Measurements from ENCODE around the gene SYT7.
"Not testable (repeated sequence)": the region's sequence is repeated elsewhere in the genome, so short reads cannot be mapped to it uniquely, and the experiment has no call there.

The SYT7 gene

DNA sequence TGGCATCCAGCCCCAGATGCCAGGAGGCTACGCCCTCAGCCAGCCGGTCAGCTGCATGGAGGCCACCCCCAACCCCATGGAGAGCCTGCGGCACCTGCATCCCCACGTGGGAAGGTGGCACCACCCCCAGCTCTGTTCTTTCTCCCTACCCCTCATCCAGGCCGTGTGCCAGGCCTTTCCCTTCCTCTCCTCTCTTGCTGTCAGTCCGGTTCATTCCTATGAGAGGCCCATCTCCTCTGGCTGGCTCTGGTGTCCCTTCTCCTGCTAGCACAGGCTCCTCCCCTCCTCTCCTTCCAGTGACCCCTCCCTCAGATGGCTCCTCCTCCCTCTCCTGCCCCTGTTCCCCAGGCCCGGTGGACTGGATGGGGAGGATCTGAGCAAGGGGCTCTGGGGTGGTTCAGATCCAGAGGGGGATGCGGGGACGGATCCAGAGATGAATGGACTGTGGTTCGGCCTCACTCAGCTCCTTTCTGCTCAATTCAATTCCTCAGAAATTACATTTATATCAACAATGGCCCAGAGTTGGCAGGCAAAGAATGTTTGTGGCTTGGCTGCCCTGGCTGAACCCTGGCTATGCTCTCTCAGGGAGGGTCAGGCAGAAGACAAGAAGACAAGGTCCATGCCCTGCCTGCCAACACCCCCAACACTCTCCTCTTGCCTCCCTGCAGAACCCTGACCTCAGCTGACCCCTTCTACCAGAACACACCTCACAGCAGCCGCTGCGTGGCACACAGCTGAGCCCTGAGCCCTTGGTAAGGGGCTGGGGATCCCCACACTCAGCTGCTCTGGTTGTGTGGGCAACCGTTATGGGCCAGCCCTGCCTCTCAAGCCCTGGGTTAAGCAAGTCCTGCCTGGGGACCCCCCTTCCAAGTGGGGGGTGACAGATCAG, 90.8 kb downstream of the SYT7 start:
- peak; percentile 51 for DNase-seq

DNA sequence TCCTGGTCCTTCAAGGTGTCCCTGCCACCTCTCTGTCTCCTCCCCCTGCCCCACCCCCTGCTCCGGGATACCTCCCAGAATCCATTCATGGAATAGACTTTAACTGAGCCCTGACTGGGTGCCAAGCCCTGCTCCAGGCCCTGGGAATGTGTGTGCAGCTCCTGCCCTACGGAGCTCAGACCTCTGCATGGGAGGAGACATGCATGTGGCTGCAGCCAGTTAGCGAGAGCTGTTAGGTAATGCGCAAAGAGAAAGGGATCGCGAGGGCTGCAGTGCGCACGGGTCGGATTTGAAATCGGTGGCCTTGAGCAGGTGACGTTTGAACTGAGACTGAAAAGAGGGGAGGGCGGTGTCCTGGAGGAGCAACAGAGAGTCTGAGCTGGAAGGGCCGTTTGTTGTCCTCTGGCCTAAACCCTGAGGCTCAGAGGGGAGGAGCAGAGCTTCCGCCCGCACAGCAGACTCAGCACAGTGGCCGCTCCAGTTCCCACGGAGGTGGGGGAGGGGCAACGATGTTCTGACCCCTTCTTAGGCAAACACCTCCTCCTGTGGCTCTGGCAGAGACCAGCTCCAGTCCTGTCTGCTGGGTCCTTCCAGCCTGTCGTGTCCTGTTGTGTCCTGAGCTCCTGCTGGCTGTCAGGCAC, 92.1 kb downstream of the SYT7 start:
- DNase-seq: peak; percentile 67

DNA sequence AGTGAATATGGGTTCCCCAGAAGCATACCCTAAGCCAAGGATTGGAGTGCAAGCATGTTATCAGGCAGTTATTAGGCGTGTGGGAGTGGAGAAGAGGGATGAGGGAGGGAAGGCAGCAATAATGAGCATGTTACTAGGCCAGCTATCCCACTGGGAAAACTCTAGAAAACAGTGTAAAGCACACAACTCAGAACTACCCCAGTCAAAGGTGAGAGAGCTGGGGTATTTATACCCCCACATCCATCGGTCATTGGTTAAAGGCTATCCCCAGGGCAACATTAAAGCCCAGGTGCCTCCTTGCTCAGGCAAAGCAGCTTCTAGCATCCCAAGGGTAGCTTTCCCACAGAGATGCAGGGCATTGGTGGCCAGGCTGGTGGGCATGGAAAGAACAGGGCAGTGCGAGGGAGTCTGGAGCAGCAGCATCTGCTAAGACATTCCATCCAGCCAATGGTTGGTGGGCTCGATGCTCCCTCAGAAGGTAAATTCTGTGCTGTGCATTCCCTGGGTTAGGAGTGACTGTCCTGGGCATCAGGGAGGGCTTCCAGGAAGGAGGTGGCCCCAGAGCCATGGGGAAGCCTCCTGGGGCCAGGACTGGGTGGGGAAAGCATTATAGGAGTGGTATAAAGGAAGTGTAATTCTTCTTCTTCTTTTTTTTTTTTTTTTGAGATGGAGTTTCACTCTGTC, 93.4 kb downstream of the SYT7 start:
- no peak for DNase-seq

DNA sequence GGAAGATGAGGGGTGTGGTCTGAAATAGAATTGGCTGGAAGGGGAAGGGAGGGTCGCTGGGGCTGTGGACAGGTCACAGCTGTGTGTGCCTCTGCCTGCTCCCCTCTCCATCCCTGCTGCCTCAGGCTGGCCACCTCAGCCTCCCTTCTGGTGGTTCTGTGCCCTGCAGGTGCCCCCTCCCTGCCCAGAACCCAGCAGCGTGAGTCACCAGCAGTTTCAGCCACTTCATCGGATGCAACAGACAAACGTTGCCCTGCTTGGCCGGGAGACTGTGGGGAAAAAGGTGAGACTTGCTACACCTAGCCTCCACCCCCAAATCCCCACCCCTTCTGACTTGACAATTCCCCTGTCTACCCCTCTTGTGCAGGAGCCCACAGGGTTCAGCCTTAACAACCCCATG, 94.1 kb downstream of the SYT7 start:
- DNase-seq: no peak

DNA sequence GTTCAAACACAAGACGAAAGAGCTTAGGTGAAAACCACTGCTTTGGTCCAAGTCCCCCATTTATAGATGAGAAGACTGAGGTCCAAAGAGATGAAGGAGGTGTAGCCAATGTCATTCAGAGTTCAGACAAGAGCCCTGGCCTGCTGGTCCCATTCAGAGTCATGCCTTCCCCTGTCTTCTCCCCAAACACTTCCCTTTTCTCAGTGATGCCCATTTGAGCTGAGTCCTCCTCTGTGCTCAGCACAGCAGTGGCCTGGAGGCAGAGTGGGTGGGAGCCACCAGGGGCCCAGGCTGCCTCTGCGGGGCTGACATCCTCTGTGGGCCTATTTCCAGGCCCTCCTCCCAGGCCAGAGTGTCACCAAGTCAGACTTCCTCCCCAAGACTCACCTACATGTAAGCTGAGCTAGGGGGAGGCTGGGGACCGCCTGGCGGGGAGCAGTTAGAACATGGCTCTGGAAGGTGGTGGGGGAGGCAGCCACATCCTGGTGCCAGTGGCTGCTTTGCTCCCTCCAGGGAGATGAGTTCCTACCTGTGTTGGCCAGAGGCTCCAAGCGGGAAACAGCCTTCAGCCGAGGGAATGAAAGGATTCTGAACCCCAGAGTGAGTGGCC, 94.8 kb downstream of the SYT7 start:
- no peak for DNase-seq

DNA sequence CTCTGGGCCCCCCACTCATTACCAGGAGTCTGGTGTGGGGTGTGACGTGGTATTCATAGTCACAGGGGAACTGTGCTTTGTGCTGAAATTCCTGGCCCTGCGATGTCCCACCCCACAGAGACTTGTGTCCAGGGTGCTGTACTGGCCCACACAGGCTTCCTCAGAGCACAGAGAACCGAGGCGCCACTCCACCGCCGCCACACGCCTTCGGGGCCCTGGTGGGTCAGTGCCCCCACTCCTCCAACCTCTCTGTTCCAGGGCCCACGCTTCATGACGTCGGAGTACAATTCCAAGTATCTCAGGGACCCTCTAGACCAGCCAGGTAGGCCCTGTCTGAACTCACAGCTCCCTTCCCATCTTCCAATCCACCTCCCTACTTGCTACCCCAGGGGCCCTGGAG, 95.8 kb downstream of the SYT7 start:
- DNase-seq: no peak

DNA sequence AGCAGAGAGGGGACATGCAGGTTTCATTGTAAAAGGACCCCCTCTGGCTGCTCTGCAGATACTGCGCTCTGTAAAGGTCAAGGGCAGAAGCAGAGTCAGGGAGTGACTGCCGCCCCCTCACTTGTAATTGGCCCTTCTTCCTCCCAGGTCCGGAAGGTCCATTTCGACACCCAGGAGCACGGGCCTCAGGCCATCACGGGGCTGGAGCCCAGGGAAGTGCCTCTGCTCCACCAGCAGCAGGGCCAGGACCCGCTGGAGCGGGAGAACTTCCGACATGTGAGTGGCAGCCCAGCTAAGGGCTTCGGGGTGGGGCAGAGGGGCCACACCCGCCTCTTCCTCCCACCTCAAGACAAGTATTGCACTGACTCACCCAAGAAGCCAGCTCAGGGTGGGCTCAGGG, 96.3 kb downstream of the SYT7 start:
- no peak for DNase-seq

DNA sequence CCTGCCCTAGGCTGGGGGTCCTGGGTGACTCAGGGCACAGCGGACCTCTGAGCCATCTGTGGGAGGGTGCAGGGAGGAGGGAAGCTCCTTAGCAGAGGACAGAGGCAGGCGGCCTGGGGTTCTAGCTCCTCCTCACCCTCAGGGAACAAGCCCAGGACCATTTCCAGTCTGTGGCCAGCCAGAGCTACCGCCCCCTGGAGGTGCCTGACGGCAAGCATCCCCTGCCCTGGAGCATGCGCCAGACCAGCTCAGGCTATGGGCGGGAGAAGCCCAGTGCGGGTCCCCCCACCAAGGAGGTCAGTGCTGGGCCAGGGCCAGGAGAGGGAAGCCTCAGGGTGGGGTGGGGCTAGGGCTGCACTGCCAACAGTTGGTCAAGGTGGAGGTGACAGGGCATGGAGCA, 98.4 kb downstream of the SYT7 start:
- DNase-seq: no peak

DNA sequence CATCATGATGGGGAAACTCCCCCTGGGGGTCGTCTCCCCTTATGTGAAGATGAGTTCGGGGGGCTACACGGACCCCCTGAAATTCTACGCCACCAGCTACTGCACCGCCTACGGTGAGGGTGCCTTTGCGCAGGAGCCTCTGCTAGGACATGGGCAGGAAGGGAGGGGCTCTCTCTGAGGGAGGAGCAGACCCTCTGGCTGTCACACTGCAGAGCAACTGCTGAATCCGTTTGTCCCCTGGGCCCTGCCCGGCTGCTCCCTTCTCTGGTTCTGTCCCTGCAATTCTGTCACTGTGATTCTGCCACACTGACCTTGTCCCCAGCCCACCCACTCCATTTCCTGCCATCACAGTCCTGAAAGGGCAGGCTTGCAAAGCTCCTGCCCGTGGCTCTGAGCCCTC, 99.1 kb downstream of the SYT7 start:
- no peak for DNase-seq

DNA sequence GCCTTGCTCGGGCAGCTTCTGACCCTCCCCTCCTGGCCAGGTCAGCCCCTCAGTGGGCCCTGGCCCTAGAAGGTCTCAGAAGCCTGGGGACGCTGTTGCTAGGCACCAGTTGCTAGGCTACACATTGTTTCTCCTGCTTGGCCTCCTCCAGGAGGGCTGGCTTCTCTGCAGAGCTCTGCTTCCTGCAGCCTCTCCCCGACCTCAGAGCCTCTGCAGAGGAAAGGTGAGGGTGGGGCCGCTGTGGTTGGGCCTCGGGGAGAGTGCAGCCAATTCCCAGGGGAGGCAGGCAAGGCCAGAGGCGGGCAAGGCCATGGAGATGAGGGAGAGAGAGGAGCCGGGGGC, 99.9 kb downstream of the SYT7 start:
- peak; percentile 71 for DNase-seq

DNA sequence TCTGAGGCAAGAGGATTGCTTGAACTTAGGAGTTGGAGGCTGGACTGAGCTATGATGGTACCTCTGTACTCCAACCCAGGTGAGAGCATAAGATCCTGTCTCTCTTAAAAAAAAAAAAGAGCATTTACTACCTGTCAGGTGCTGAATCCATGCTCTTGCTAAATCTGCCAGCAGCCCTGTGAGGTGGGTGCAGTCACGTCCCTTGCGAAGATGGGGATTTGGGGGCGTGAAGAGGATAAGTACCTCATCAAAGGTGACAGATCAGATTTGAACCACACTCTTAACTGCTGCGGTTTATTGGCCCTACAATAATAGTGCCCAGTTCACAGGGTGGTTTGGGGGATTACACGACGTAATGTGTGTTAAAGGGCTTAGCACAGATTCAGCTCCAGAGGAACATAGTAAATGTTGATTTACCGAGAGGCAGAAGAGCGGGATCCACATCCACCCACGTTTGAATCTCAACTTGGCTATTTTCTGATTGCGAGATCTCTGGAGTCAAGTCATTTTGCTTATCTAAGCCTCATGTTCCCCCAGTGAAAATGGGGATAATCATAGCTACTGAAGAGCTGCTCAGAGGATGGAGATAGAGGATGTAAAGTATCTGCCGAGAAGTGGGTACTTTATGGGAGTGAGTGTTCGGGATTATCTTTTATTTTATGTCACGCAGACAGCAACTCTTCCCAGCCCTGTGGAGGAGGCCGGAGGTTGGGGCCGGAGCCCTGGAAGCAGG, 100.4 kb downstream of the SYT7 start:
- DNase-seq: no peak

DNA sequence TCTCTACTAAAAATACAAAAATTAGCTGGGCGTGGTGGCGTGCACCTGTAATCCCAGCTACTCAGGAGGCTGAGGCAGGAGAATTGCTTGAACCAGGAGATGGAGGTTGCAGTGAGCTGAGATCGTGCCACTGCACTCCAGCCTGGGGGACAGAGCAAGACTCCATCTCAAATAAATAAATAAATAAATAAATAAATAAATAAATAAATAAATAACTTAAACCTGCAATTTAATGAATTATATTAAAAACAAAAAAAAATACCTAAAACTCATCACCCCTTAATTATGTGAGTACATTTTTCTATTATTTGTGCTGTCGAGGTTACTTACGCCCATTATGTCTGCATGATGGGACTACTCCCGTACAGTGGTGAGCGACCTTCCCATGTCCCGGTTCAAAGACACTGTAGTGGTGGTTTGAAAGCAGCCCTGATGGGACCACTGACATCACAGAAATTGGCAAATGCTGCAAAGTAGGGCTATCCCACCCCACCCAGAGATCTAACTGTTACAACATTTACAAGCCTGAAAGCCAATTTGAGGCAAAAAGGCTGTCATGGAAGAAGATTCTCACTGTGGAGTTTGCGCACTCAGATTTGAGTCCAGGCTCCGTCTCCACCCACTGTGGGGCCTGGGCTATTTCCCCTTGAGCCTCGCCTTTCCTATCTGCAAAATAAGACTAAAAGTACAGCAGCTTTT, 101.4 kb downstream of the SYT7 start:
- not testable (repeated sequence) for DNase-seq

DNA sequence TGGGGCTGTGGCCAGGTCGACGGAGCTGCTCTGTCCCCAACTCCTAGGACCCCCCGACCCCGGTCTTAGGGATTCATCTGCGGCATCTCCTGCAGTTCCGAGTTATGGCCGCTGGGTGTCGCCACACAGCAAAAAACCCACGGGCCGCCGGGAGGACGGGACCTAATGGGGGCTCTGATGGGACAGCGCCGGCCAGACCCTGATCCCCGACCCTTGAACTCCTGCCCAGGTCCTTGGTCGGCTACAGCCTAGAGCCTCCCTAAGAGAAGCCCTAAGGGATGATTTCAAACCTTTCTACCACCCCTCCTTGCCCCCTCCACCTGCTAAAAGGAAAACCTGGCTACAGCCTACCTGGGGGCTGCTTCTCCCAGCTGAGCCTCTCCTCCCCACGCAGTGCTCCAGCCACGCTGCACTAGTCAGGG, 103.1 kb downstream of the SYT7 start:
- peak; percentile 63 for DNase-seq

DNA sequence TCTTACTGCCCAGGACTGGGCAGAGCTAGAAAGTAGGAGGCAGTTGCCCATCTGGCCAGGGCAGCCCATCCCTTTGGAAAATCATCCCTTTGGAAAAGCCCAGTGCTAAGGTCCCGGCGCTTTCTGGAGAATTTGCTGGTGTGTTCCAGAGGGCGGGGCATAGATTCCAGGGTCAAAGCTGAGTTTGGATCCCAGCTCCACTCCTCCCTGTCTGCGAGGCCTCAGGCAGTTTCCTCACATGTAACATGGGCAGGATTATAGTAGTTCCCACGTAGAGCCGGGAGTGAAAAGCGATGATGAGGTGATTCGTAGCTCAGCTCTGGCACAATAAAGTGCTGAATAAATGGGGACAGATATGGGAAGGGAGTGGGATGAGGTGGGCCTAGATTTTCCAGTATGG, 103.8 kb downstream of the SYT7 start:
- DNase-seq: no peak

DNA sequence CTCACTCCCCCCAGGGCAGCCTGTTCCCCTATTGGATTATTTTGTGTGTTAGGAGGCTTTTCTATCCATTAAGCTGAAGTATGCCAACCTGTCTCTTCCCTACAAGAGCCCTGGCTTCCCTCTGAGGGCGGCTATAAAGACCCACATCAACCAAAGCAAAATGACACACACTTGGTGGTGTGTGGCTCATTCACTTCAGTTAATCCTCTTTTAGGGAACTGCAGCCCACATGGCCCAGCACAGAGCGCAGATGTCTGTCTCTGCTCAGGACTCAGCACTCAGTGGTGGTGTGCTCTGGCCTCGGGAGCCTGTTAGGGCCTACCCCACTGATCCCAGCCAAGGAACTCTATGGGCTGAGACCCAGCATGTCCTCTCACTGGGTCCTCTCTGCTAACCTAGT, 104.5 kb downstream of the SYT7 start:
- no peak for DNase-seq

DNA sequence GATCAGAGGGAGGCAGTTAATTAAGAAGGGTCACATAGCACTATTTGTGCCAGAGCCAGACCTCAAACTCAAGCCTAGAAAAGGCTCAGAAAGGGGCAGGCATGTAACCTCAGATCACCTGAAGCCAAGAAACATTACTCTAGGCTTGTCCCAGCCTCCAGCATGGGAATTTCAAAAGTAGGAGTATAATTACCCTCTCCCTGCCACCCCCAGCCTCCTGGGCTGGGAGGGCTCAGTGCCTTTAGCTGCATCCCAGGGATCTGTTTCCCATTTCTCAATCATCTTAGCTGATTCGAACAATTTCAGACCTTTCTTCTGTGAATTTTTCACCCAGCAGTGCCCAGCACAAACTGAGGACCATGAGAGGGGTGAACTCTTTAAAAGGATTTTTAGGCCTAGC, 105.4 kb downstream of the SYT7 start:
- DNase-seq: no peak

DNA sequence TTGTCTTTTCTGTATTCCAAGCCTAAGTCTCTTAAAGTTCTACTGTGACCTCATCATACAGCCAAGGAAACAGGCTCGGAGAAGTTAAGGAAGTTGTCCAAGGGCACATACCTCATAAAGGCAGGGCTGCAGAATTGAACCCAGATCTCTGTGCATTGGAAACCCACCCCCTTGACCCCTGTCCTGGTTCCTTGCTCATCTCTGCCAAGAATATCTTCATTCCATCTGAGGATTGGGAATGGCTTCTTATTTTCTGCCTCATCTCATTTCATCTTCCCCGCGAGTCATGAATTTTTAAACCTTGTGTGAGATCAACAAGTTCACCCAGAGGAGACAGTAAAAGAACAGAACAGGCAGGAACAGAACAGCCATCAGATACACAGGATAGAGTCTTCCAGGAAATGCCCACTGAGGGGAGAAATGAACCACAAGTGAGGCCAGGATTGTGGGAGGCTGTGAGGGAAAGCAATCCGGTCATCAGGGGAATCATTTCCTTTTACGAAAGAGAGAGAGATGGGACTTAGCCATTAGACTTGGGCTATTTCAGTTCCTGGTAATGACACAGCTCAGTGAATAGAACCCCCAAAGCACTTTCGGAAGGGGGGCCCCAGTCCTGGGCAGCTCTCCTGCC, 106.7 kb downstream of the SYT7 start:
- no peak for DNase-seq

DNA sequence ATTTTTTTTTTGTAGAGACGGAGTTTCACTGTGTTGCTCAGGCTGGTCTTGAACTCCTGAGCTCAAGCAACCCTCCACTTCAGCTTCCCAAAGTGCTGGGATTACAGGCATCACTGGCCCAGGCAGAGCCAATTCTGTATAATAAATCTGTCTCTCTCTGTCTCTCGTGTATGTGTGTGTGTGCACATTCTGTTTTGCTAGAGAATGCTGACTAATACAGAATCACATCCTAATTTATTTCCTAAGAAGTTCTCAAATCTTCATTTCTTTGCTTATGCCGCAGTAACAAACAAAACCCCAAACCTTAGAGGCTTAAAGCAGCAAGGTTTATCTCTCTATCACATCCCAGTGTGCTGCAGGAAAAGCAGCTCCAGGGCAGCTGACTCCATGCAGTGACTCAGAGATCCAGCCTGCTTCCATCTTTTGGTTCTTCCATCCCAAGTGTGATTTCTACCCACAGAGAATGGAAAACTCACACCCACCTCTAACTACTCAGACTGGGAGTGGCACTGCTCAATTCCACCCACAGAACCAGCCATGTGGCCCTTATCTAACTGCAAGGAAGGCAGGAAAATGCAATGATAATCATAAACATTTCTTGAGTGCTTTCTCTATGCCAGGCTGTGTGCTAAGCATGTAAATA, 107.4 kb downstream of the SYT7 start:
- no peak for DNase-seq

DNA sequence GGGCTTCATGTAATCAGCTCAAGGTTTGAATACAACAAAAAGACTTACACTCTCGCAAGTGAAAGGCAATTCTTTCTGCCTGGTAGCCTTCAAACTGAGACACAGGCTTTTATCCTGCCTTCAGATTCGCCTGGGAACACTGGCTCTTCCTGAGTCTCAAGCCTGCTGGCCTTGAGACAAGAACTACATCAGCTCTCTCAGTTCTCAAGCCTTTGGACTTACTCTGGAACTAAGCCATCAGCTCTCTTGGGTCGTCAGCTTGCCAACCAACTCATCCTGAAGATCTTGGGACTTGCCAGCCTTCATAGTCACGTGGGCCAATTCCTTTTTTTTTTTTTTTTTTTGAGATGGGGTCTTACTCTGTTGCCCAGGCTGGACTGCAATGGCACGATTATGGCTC, 108.0 kb downstream of the SYT7 start:
- DNase-seq: peak; percentile 58

DNA sequence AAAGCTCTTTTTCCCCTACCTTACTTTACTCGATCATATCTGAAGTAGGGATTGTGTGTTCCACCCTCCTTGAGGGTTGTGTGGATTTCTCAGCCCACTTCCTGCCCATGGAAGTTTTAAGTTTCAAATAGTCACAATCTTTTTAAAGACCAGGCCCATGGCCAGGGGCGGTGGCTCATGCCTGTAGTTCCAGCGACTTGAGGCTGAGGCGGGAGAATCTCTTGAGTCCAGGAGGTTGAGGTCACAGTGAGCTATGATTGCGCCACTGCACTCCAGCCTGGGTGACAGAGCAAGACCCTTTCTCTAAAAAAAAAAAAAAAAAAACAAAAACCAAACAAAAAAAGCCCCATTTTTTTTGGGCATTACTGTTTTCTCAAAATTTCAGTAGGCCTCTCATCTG, 108.6 kb downstream of the SYT7 start:
- peak; percentile 63 for DNase-seq

DNA sequence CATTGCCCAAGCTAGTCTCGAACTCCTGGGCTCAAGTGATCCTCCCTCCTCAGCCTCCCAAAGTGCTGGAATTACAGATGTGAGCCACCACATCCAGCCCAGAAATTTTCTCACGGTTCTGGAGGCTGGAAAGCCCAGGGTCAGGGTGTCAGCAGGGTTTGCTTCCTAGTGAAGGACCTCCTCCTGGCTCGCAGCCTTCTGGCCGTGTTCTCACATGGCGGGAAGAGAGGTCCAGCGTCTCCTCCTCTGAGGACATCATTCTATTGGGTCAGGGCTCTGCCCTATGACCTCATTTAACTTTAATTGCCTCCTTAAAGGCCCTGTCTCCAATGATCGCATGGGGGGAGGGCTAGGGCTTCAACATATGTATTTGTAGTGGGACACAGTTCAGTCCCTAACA, 112.9 kb downstream of the SYT7 start:
- no peak for DNase-seq
